ENCODE results near the gene IL4R. TPM values are rescaled to one million over a fixed set of nuclear protein-coding genes. Genes with fewer than 3 reads are reported as not detected.

IL4R gene
- total RNA-seq, 4 donors from 2014 or later = 22.3 to 35.0 (median 25.1) TPM

DNA sequence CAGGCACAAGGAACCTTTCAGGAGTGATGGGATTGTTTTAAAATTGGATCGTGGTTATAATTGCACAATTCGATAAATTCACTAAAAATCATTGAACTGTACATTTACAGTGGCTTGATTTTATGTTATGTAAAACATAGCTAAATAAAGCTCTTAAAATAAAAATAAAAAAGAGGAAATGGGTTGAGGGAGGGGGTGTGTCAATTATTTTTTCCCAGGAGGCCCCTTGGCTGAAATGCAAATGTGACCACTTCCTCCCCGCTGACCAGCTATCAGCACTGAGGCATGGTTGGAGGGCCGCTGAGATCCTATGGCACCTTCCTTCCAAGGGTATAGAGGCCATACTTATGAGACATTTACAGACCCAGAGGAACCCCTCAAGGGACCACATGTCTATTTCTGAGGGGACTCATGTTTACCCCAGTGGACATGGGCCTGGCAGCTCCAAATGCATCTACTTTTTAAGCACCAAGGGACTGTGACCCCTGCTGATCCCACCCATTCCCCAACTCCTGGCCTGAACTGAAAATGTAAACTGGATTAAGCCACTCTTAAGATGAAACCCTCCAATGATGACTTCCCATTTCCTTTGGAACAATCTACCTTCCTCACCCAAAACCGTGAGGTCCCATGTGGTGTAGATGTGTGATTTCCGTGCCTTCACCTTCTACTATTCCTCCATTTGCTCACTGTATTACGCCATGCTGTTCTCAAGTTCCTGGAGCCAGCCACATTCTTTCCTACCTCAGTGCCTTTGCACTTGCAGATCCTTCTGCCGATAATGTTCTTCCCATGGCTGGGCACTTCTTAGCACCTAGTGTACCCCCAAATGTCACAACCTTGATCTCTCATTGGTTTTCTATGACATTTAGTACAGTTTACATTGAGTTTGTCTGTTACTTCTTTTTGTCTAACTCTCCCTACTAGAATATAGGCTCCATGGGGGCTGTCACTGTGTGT lies 85.4 kb downstream of the IL4R start:
- WGBS, 2 donors = 81 to 85% methylated on average over 8 of the region's 8 CpGs
- intact Hi-C loops (cut with DNase I; ENCODE audit: low total_unique reads) = no loop called here
- no peak for TF ChIP-seq POLR2A (IDR thresholded peaks at IDR 0.05)
- TF ChIP-seq, protein P1, sequence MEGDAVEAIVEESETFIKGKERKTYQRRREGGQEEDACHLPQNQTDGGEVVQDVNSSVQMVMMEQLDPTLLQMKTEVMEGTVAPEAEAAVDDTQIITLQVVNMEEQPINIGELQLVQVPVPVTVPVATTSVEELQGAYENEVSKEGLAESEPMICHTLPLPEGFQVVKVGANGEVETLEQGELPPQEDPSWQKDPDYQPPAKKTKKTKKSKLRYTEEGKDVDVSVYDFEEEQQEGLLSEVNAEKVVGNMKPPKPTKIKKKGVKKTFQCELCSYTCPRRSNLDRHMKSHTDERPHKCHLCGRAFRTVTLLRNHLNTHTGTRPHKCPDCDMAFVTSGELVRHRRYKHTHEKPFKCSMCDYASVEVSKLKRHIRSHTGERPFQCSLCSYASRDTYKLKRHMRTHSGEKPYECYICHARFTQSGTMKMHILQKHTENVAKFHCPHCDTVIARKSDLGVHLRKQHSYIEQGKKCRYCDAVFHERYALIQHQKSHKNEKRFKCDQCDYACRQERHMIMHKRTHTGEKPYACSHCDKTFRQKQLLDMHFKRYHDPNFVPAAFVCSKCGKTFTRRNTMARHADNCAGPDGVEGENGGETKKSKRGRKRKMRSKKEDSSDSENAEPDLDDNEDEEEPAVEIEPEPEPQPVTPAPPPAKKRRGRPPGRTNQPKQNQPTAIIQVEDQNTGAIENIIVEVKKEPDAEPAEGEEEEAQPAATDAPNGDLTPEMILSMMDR (IDR thresholded peaks at IDR 0.05) = no peak
- no peak overlapping the region for H3K4me3 ChIP-seq (ENCODE audit: low read depth, poor library complexity, severe bottlenecking)
- no peak for DNase-seq (ENCODE audit: low spot score in 2 of 2)

DNA sequence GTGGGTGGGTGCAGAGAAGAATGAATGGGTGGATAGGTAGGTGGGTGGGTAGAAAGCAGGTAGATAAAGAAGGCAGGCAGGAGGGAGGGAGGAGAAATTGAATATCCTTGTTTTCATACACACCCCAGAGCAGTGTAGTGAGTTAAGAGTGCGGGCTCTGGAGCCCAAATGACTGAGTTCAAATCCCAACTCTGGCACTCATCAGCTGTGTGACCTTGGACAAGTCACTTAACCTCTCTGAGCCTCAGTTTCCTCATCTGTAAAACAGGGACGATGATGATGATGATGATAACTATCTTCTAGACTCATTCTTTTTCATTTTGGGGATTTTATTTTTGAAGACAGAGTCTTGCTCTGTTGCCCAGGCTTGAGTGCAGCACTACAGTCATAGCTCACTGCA lies 86.2 kb downstream of the IL4R start:
- no peak overlapping the region for H3K4me3 ChIP-seq (ENCODE audit: low read depth, poor library complexity, severe bottlenecking)
- TF ChIP-seq POLR2A (IDR thresholded peaks at IDR 0.05) = no peak
- TF ChIP-seq, protein P1 (IDR thresholded peaks at IDR 0.05) = no peak
- DNase-seq (ENCODE audit: low spot score in 2 of 2) = no peak
- 90 to 93% methylated on average over 2 of the region's 2 CpGs for WGBS, 2 donors
- intact Hi-C loops (cut with DNase I; ENCODE audit: low total_unique reads) = no loop called here

DNA sequence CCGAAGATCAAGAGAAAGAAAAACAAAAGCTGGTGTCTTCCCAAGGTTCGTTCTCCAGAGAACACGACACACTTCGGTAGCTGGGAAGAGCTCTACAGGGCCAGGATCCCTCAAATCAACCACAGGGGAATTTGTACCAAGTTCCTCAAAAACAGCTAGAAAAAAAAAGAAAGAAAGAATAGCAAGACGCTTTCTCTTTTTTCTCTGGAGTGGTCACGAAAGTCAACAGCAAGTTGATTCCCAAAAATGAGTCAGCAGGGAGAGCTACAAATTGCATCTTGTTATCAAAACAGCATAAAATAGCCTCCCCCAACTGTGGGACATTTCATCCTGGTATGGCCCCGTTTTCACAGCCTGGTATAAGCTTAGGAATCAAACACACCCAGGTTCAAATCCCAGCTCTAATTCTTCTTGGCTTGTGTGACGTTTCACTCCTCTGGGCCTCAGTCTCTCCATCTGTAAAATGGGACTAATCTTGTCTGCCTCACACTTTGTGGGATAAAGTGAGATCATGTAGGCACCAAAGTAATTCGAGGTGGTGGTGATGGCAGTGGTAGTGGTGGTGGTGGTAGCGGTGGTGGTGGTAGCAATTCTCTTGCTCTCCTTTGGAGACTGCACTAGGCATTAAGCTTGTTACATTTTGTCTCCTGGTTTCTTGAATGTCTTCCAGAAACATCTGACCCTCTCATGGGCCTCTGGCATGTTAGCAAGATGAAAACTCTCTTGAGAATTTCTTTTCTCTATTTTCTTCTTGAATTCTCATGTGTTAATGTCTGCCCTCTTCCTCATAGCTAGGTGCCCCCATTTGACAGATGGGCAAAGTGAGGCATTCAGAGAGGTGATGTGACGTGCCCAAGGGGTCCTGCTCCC lies 87.2 kb downstream of the IL4R start:
- no peak for TF ChIP-seq POLR2A (IDR thresholded peaks at IDR 0.05)
- TF ChIP-seq, protein P1 (IDR thresholded peaks at IDR 0.05) = no peak
- no peak for DNase-seq (ENCODE audit: low spot score in 2 of 2)
- intact Hi-C loops (cut with DNase I; ENCODE audit: low total_unique reads) = no loop called here
- no peak overlapping the region for H3K4me3 ChIP-seq (ENCODE audit: low read depth, poor library complexity, severe bottlenecking)
- 44 to 46% methylated on average over 11 of the region's 11 CpGs for WGBS, 2 donors

DNA sequence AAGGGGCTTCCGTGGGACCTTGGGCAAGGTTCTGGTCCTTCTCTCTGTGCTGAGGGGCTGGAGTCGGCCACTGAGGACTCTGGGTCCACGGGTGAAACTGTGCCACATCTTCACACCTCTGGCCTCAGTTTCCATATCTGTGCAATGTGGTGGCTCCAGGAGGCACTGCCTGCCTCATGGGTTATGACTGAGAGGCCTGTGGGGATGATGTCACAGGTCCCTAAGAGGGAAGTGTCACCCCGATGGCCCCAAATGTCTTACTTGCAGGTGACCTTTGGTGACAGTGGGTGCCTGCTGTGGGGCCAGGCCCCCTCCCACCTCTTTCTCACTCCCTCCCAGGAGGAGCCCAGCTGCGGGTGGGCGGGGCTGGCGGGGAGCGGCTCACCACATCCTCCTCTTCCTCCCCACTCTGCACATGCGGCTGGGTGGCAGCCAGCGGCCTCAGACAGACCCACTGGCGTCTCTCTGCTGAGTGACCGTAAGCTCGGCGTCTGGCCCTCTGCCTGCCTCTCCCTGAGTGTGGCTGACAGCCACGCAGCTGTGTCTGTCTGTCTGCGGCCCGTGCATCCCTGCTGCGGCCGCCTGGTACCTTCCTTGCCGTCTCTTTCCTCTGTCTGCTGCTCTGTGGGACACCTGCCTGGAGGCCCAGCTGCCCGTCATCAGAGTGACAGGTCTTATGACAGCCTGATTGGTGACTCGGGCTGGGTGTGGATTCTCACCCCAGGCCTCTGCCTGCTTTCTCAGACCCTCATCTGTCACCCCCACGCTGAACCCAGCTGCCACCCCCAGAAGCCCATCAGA lies 88.2 kb downstream of the IL4R start, which contains the start of gene IL21R:
IL21R (plus strand) TSS at position 407 of the 801 bp plus-strand sequence. CDS start 27,898 bp downstream, outside the sequence.
- WGBS, 2 donors = 12 to 16% methylated on average over 21 to 22 of the region's 23 CpGs
- H3K4me3 ChIP-seq (ENCODE audit: low read depth, poor library complexity, severe bottlenecking) = no peak within 1 kb of the TSS

More for the DNA sequence above, 88.2 kb downstream of the IL4R start, which contains the start of gene IL21R:
- peak in 1 of 2 donors; percentile 87 for DNase-seq (ENCODE audit: low spot score in 2 of 2)
- TF ChIP-seq, protein P1 (IDR thresholded peaks at IDR 0.05) = no peak
- TF ChIP-seq POLR2A (IDR thresholded peaks at IDR 0.05) = no peak
- intact Hi-C loops (cut with DNase I; ENCODE audit: low total_unique reads) = no loop called here
